GM19240 (cell line): Measurements from ENCODE around the gene FSIP1.

Experiments
- DNase-seq: peaks from one replicate; pipeline ENCODE4 v3.0.0; 2011; ENCODE audit warnings: low spot score; ENCODE audit not compliant: insufficient read length

FSIP1 gene

GRCh38 chr15:39685999-39686613 lies 96.5 kb downstream of the FSIP1 start:
- peak; percentile 10 for DNase-seq

GRCh38 chr15:39685367-39685766 lies 97.3 kb downstream of the FSIP1 start:
- no peak for DNase-seq

DNA sequence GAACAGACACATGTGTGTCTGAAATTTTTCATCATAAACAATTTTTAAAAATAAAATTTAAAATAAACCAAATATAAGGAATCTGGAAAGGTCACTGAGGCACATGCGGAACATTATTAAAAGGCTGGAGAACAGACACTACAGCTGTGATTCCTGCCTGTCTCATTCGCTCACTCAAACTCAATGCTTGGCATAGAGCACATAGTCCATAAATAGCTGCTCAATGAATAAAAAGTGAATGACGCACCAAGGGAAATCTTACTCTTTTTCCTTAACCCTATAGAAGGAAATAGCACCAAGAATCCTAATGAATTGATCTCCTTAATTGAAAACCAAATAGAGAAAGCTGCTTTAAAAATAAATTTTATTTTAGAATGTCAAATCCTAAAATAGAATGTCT lies 98.4 kb downstream of the FSIP1 start:
- no peak for DNase-seq

- DNase-seq, result no peak
Observed at GRCh38 chr15:39682366-39682765, 100.3 kb downstream of the FSIP1 start.

- DNase-seq, result no peak
Observed at GRCh38 chr15:39680868-39681267, 101.8 kb downstream of the FSIP1 start.

GRCh38 chr15:39672666-39673065 lies 110.0 kb downstream of the FSIP1 start:
- DNase-seq, result no peak

GRCh38 chr15:39672184-39672583 lies 110.5 kb downstream of the FSIP1 start:
- no peak for DNase-seq

DNA sequence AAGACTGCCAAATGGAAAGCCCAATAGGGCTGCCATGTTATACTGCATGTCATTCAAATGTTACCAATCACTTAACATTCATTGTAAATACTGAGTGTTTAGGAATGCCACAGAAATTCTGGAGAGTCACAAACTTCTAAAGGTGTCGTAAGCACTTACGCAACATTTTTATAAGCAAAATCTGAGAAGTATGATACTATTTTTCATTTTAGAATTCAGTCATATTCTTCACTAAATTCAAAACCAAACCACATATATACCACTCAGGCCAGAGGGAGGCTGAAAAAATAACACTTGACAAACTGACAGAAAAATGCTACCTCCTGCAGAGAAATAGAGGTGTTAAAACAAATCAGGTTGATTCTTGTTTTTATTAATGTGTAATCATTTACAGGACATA lies 112.0 kb downstream of the FSIP1 start:
- DNase-seq, result no peak

GRCh38 chr15:39669661-39670060 lies 113.0 kb downstream of the FSIP1 start:
- no peak for DNase-seq

DNA sequence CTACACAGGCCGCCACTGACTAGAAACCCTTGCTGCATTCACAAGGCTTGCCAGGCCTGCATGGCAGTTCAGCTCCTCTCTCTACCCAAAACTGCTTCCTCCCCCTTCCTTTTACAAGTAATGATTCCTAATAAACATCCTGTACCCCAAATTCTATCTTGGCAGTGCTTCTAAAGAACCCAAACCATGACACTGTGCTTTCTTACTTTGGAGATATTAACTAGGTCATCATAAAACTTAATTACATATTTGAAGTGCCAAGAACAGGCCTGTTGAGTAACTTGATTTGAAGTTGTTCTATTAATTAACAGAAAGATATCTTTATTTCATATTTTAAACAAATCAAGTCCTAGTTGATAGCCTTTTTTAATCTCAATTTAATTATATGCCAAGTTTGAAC lies 113.4 kb downstream of the FSIP1 start:
- DNase-seq, result no peak

- DNase-seq, result no peak
Observed at GRCh38 chr15:39668457-39668856, 114.2 kb downstream of the FSIP1 start.

DNA sequence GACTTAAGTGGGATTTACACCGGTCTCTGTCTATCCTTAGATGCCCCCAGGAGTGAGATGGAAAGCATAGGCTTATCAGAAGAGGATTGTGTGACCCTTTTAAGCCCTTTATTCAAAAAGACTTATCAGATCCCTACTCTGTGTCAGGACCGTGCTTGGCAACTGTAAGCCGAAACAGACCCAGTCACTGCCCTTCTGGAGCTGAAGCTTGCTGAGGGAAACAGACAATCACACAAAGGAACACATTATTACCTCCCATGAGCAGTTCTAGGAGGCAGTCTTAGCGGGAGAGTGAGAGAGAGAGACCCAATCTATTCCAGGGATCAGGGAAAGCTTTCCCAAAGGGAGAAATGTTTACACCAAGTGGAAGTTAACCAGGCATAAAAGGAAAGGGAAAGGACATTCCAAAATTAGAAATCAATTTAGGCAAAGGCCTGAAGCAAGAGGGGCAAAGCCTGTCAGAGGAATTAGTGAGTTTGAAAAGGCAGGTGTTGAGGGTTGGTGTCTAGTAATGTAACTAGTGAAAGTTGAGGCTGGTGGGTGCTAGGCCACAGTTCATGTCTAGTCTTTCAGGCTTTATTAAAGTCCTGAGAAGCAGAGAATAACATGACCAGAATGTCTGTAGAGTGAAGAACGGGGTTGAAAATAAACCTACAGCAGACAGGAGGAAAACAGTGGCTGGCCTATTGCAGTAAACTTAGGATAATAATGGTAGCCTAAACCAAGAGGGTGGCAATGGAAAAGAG lies 115.1 kb downstream of the FSIP1 start:
- DNase-seq, result no peak

DNA sequence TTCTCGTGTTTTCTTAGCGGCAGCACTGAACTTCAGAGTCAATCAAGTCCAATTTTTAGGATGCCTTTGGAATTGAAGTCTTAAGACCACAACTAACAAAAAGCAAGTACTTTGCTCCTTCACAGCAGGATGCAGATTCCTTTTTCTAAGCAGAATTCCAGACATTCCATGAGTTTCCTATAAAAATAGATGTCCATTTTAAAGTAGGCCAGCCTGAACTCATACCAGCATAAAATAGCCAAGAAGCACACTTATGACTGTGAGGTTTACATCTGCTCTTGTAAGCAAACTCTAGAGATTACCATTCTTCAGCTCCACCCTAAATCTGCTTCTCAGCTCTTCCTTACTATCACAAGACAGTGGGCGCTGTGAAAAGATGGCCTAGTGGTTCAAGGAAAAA lies 116.0 kb downstream of the FSIP1 start:
- no peak for DNase-seq

DNA sequence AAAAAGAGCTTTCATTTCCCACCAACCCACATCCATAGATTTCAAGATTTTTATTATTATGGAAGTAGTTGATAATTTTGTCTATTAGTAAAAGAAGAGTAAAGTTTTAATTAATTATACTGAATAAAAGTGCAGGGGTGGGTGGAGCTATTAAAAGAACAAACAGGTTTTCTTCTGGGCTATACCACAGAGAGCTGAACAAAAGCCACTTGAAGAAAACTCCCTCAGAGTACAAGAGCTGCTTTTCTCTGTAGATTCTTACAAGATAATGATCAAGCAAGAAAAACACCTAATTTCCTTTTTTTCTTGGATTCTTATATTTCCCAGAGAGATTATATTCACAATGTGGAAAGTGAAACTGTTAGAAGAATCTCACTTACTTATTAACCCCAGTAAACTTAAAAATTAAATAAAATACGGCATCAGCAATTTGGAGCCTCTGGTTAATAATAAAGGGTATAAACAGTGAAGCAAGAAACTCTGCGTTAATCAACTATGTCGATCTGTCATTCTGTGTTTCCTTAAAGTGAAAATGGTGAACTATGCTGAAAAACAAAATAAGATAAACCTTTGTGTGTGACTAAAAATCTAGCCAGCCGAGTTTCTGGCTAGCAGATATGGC lies 116.9 kb downstream of the FSIP1 start:
- DNase-seq, result no peak

DNA sequence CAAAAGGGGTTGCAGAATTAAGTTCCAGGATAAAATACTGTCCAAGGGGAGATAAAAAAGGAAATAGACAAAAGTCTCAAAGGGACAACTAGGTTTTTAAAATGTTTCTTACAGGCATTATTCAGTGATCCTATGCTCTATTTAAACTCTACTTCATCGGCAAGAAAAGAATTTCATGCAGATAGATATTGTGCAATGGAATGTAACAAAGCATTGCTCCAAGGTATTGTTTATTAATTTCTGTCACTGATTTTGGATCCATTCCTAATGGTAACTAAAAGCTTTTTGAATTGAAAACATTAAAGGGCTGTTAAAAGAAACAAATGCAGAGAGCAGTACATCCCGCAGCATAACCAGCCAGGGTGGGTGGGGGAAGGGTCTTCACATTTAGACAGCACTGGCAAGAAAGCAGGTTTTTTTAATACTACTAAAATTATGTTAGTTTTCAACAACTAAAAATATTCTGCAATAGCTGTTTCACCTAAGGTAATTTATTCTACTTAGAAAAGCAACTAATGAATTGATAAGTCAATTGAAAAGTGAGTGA lies 118.9 kb downstream of the FSIP1 start:
- no peak for DNase-seq

DNA sequence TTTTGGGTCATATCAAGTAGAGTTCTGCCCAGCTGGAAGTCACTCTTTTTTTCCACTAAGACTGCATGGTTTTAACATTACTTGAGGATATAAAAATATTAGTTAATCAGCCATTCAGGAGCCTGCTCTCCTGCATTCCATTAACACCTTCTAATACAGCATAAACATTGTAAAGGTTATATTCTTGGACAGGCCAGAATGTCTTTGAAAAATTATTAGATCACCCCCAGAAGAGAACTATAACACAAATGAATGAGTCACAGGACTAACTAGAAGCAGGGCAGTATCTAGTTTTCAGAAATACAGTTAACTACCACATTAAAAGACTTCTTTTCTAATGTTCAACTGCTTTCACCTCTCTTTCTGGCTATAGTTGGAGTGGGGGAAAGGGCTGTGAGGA lies 120.9 kb downstream of the FSIP1 start:
- DNase-seq, result no peak

DNA sequence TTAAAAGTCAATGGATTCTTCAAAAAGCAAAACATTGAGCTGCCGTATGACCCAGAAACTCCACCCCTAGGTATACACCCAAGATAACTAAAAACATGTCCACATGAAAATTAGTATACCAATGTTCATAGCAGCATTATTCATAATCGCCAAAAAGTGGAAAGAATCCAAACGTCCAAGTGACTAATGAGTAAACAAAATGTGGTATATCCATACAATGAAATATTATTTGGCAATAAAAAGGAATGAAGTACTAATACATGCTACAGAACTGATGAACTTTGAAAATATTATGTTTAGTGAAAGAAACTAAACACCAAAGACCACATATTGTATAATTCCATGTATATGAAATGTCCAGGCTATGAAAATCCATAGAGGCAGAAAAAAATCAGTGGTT lies 123.9 kb downstream of the FSIP1 start:
- DNase-seq, result no peak

DNA sequence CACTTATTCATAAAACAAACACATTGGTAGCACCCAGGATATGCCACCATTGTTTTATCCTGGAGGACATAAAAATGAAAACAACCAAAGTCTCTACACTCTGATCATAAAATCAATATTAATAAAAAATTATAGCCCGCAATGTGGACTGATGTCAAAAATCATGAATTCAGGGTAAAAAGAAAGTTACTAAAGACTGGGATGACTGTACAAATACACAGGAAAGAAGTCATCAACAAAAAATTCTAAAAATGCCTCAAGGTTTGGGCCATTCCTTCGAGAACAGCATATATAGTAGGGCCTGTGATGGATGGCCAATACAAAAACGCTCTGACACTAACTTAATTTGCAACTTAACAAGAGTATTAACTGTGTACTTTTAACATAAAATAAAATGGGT lies 125.0 kb downstream of the FSIP1 start:
- DNase-seq, result no peak

GRCh38 chr15:39657181-39657580 lies 125.5 kb downstream of the FSIP1 start:
- DNase-seq, result no peak

- DNase-seq, result no peak
Observed at GRCh38 chr15:39654304-39654703, 128.3 kb downstream of the FSIP1 start.

- DNase-seq, result no peak
Observed at GRCh38 chr15:39651881-39652280, 130.8 kb downstream of the FSIP1 start.

DNA sequence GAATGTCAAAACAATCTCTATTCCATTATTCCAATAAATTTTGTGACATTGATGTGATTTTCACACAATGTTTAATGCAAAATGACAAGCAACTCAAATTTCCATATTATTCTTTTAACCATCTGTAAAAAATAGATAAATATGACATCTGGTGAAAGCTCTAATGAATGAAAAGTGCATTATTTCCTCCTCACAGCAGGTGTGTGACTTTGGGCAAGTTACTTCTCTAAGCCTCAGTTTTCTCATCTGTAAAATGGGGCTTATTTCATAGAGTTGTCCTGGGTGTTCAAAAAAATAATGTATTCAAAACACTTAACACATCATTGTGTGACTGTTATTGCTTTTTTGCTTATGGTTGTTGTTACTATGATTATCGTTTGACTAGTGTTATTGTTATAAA lies 131.3 kb downstream of the FSIP1 start:
- DNase-seq, result no peak

DNA sequence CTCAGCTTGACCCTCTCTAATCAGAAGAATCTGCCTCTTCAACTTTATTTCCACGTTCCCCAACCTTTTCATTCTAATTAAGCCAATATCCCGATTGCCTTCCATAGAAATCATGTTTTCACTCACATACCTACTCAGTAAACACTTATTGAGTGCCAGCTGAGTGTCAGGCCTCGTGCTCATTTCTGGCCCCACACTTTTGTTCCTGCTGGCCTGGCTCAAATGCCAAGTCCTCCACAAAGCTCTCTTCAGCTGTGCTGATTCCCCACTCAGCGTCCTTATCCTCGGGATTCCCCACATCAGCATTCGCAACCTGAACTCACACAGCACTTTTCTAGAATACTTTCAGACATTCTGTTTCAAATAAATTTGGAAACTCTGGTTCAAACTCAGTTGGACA lies 132.9 kb downstream of the FSIP1 start:
- no peak for DNase-seq
